ENCODE measurements around the gene SNX14. TPM values are rescaled to one million over a fixed set of nuclear protein-coding genes. Genes with fewer than 3 reads are reported as not detected.

Gene SNX14
- total RNA-seq, 1 experiment from 2014 or later = 84.8 TPM

- H3K36me3 ChIP-seq (ENCODE audit: control insufficient read depth in 1 of 2, insufficient read depth in 2 of 2, low read length in 2 of 2) = no peaks in the 10 kb centered on the region
- no peak overlapping the region for H3K4me3 ChIP-seq (replicated peaks in 1 of 2; ENCODE audit: low read depth in 1 of 2, low read length in 2 of 2)
- no peak overlapping the region for H3K9ac ChIP-seq (ENCODE audit: low read length)
- no peaks in the 10 kb centered on the region for H3K9me2 ChIP-seq (ENCODE audit: insufficient read depth)
- ChIA-PET RAD21 (ENCODE audit: low non-redundant PET in 1 of 2, low total read pairs in 2 of 2, uncharacterized antibody in 2 of 2, unreplicated experiment in 2 of 2) (no interaction called here), POLR2A (no interaction called here), CTCF (no interaction called here)
- DNase-seq (ENCODE audit: low read depth, low spot score) (no peak), ATAC-seq (no peak)
- no peaks in the 10 kb centered on the region for H3K4me1 ChIP-seq (ENCODE audit: control insufficient read depth in 1 of 2, insufficient read depth in 2 of 2, low read length in 2 of 2)
- no peaks in the 10 kb centered on the region for H3K9me3 ChIP-seq (ENCODE audit: control insufficient read depth in 1 of 2, insufficient read depth in 1 of 2, low read depth in 1 of 2, low read length in 2 of 2)
- no peaks in the 10 kb centered on the region for H3K79me2 ChIP-seq (ENCODE audit: insufficient read depth, low read length)
- H3K27me3 ChIP-seq (ENCODE audit: insufficient read depth, low read length) = no peaks in the 10 kb centered on the region
- no peak overlapping the region for H2AFZ ChIP-seq (ENCODE audit: low read depth, low read length, poor library complexity, severe bottlenecking)
- no peak overlapping the region for H3K4me2 ChIP-seq (ENCODE audit: low read length)
- intact Hi-C loops (cut with micrococcal nuclease) = no loop called here
- TF ChIP-seq POLR2A (IDR thresholded peaks at IDR 0.05; ENCODE audit: borderline replicate concordance, extremely low read depth, insufficient read depth, insufficient read length) (no peak), ZBTB33 (IDR thresholded peaks at IDR 0.05; ENCODE audit: extremely low read depth, insufficient replicate concordance, low read length) (no peak), POLR2AphosphoS5 (IDR thresholded peaks at IDR 0.05; ENCODE audit: low read depth, low read length) (no peak), EGR1 (IDR thresholded peaks at IDR 0.05; ENCODE audit: low read depth) (no peak), YY1 (IDR thresholded peaks at IDR 0.05; ENCODE audit: extremely low read depth, insufficient replicate concordance, low read depth, low read length) (no peak), ZFX (IDR thresholded peaks at IDR 0.05) (no peak), SRF (IDR thresholded peaks at IDR 0.05; ENCODE audit: low read depth) (no peak), CTCF (IDR thresholded peaks at IDR 0.05 in 2 of 3, conservative IDR thresholded peaks at IDR 0.05 in 1 of 3; ENCODE audit: borderline replicate concordance in 1 of 3, insufficient read depth in 1 of 3, low read depth in 2 of 3, low read length in 2 of 3) (no peak), ATF3 (IDR thresholded peaks at IDR 0.05) (no peak), FOSL1 (IDR thresholded peaks at IDR 0.05; ENCODE audit: low read depth) (no peak), CEBPB (IDR thresholded peaks at IDR 0.05; ENCODE audit: low read depth) (no peak), TCF7L2 (IDR thresholded peaks at IDR 0.05; ENCODE audit: borderline replicate concordance, extremely low read depth, insufficient read depth, insufficient read length) (no peak), CBX3 (IDR thresholded peaks at IDR 0.05; ENCODE audit: low read depth) (no peak)
- TF ChIP-seq, protein P1, sequence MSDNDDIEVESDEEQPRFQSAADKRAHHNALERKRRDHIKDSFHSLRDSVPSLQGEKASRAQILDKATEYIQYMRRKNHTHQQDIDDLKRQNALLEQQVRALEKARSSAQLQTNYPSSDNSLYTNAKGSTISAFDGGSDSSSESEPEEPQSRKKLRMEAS (IDR thresholded peaks at IDR 0.05) = no peak
- no peak overlapping the region for H3K27ac ChIP-seq (ENCODE audit: low read depth, low read length)
- H4K20me1 ChIP-seq (ENCODE audit: insufficient read depth) = no peaks in the 10 kb centered on the region
- BruUV-seq (replicated peaks) = no TSS peak
Observed at GRCh38 chr6:85556992-85557668, 36.5 kb downstream of the SNX14 start.
